GM23338 (cell line): ENCODE measurements around the gene RPGRIP1L. TPM values are rescaled to one million over a fixed set of nuclear protein-coding genes. Genes with fewer than 3 reads are reported as not detected.

Source experiments
- ATAC-seq: fragments of 200-7000 bp; cut with Tn5 transposase; 3 replicates; pipeline ENCODE4 v1.9.1; 2020
- DNase-seq: peaks from one replicate; pipeline ENCODE4 v3.0.0-alpha.2; 2015; ENCODE audit warnings: low spot score
- H2AFZ ChIP-seq: fragments of 200-600 bp; sonication (generic); 2 replicates; pipeline ENCODE4 v1.8.0; 2016; ENCODE audit warnings: antibody characterized with exemption, mild to moderate bottlenecking, moderate library complexity
- H3F3A ChIP-seq: fragments of 200-600 bp; sonication (generic); replicated peaks from 2 replicates; pipeline ENCODE4 v1.8.0; 2017; ENCODE audit warnings: antibody characterized with exemption, mixed run types, low read depth
- H3K27ac ChIP-seq: fragments of 200-600 bp; sonication (generic); 2 replicates; pipeline ENCODE4 v1.6.1; 2016; ENCODE audit warnings: low read depth
- H3K27me3 ChIP-seq: fragments of 200-600 bp; sonication (generic); 2 replicates; pipeline ENCODE4 v1.8.0; 2016; ENCODE audit warnings: mild to moderate bottlenecking, mixed run types, moderate library complexity; ENCODE audit not compliant: insufficient read depth
- H3K36me3 ChIP-seq: fragments of 200-600 bp; sonication (generic); 2 replicates; pipeline ENCODE4 v1.8.0; 2016; ENCODE audit warnings: mild to moderate bottlenecking; ENCODE audit not compliant: insufficient read depth
- H3K4me1 ChIP-seq: fragments of 200-600 bp; sonication (generic); 2 replicates; pipeline ENCODE4 v1.8.0; 2016; ENCODE audit warnings: mild to moderate bottlenecking, moderate library complexity; ENCODE audit not compliant: insufficient read depth
- H3K4me2 ChIP-seq: fragments of 200-600 bp; sonication (generic); 2 replicates; pipeline ENCODE4 v1.7.1; 2017; ENCODE audit warnings: mixed run types
- H3K4me3 ChIP-seq: fragments of 200-600 bp; sonication (generic); 2 replicates; pipeline ENCODE4 v1.6.1; 2016; ENCODE audit warnings: mixed run types
- H3K79me2 ChIP-seq: fragments of 200-600 bp; sonication (generic); replicated peaks from 2 replicates; pipeline ENCODE4 v1.8.0; 2017; ENCODE audit warnings: mild to moderate bottlenecking; ENCODE audit not compliant: insufficient read depth
- H3K9me2 ChIP-seq: fragments of 200-600 bp; sonication (generic); 2 replicates; pipeline ENCODE4 v1.8.0; 2017; ENCODE audit not compliant: insufficient read depth
- H4K20me1 ChIP-seq: fragments of 200-600 bp; sonication (generic); replicated peaks from 2 replicates; pipeline ENCODE4 v1.8.0; 2017; ENCODE audit warnings: mild to moderate bottlenecking; ENCODE audit not compliant: insufficient read depth
- H3K27ac Mint-ChIP-seq: 2 replicates; pipeline ENCODE4 v1.8.0; 2020; ENCODE audit warnings: inconsistent platforms, mild to moderate bottlenecking, moderate library complexity, mixed read lengths
- H3K27me3 Mint-ChIP-seq: 3 replicates; pipeline ENCODE4 v1.8.0; 2022; ENCODE audit warnings: low read depth, mild to moderate bottlenecking, moderate library complexity, mixed read lengths, inconsistent platforms; ENCODE audit not compliant: insufficient read depth, poor library complexity
- H3K36me3 Mint-ChIP-seq: 3 replicates; pipeline ENCODE4 v1.8.0; 2021; ENCODE audit warnings: low read depth, mild to moderate bottlenecking, inconsistent platforms, moderate library complexity, mixed read lengths
- H3K4me1 Mint-ChIP-seq: 3 replicates; pipeline ENCODE4 v1.8.0; 2020; ENCODE audit warnings: mild to moderate bottlenecking, inconsistent platforms, mixed read lengths
- H3K4me3 Mint-ChIP-seq: 3 replicates; pipeline ENCODE4 v1.8.0; 2021; ENCODE audit warnings: moderate library complexity, mild to moderate bottlenecking, inconsistent platforms, mixed read lengths
- H3K9me3 Mint-ChIP-seq: 3 replicates; pipeline ENCODE4 v1.8.0; 2020; ENCODE audit warnings: moderate library complexity, mild to moderate bottlenecking, inconsistent platforms, mixed read lengths
- EZH2phosphoT487 ChIP-seq: fragments of 200-600 bp; sonication (generic); IDR thresholded peaks from one replicate; pipeline ENCODE4 v1.8.1; 2018; ENCODE audit warnings: antibody characterized with exemption; ENCODE audit not compliant: unreplicated experiment
- NANOG ChIP-seq: IDR thresholded peaks from 2 replicates; pipeline ENCODE4 v1.6.1; 2016; ENCODE audit warnings: antibody characterized with exemption, borderline replicate concordance
- REST ChIP-seq: IDR thresholded peaks from one replicate; pipeline ENCODE4 v1.6.1; 2018; ENCODE audit warnings: antibody characterized with exemption; ENCODE audit not compliant: unreplicated experiment
- ZNF331 ChIP-seq: fragments of 250-450 bp; sonication (Bioruptor Pico); IDR thresholded peaks from 2 replicates; pipeline ENCODE4 v1.5.0; 2020; ENCODE audit warnings: low read depth, mild to moderate bottlenecking, moderate library complexity
- ZNF462 ChIP-seq: fragments of 250-450 bp; sonication (Bioruptor Pico); IDR thresholded peaks from 2 replicates; pipeline ENCODE4 v1.5.0; 2020; ENCODE audit warnings: mild to moderate bottlenecking, moderate library complexity
- polyA plus RNA-seq: library from polyadenylated mRNA; unstranded; fragments of >200 nt; fragmentation: Nextera tagmentation; extraction: Ambion mirVana; gene quantifications from 2 replicates; pipeline ENCODE4 v1.2.1, GENCODE V29; 2016
- total RNA-seq: library from RNA; depleted of rRNA; stranded (reverse); fragments of >200 nt; shearing (Covaris generic); gene quantifications from 2 replicates; pipeline ENCODE4 v1.2.3, GENCODE V29; 2014

Gene RPGRIP1L
- total and polyA plus RNA-seq, 2 experiments from 2014 or later: 11.4 to 21.3 TPM

- Histone ChIP-seq H3K4me1 (no peaks in the 10 kb centered on the region), H3K36me3 (no peaks in the 10 kb centered on the region), H3F3A (no peaks in the 10 kb centered on the region), H3K79me2 (no peaks in the 10 kb centered on the region), H3K27me3 (no peaks in the 10 kb centered on the region), H3K9me2 (no peaks in the 10 kb centered on the region), H3K27ac (no peak overlapping the region), H2AFZ (no peak overlapping the region), H3K4me3 (no peak overlapping the region), H3K4me2 (no peak overlapping the region), H4K20me1 (no peaks in the 10 kb centered on the region)
- H3K27me3 Mint-ChIP-seq: no peaks in the 10 kb centered on the region
- H3K9me3 Mint-ChIP-seq: peaks cover 7% of the 10 kb centered on the region; the same call in 2 of the 3 replicates
- peaks cover 6% of the 10 kb centered on the region; the same call in 2 of the 3 replicates for H3K36me3 Mint-ChIP-seq
- ATAC-seq (no peak), DNase-seq (no peak)
- H3K4me3 Mint-ChIP-seq: no peak overlapping the region
- no peak for TF ChIP-seq ZNF331 (CRISPR knock-in tag)
- no peak for TF ChIP-seq REST
- TF ChIP-seq EZH2phosphoT487: no peak
- TF ChIP-seq NANOG: no peak
- no peak for TF ChIP-seq ZNF462
- no peaks in the 10 kb centered on the region for H3K4me1 Mint-ChIP-seq
- no peak overlapping the region for H3K27ac Mint-ChIP-seq
Measured at GRCh38 chr16:53626811-53627210, 76.8 kb downstream of the RPGRIP1L start.
